ENCODE results near the gene TTC39C.
A peak's percentile ranks its signal among the peaks of the same experiment; 100 is the strongest.
"Not testable (repeated sequence)": the region's sequence is repeated elsewhere in the genome, so short reads cannot be mapped to it uniquely, and the experiment has no call there.

TTC39C gene

GRCh38 chr18:24018299-24018886, 3.8 kb downstream of the TTC39C start:
- DNase-seq = no peak

DNA sequence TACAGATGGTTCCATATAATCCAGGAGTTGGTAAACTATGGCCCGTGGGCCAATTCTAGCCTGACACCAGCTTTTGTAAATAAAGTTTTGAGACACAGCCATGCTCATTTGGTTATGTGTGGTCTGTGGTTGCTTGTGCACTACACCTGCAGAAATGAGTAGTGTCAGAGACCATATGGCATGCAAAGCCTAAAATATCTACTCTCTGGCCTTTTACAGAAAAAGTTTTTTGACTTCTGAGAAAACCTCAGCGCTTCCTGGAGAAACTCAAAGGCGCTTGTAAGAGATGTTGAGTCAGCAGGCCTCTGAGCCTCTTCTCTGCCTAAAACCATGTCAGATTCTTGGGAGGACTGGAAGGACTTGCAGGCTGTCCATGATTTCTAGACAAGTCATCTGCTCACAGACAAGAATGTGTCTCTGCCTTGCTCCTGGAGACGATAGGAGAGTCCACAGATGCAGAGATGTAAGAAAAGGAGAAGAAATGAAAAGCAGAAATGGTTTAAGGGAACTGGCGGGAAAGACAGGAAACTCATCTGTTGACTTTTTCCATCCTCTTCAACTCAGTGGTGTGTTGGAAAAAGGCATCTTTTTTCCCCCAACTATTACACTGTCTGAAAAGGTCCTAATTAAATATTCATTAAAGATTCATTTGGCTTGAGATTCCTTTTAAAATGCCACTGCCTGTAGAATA, 5.2 kb downstream of the TTC39C start:
- DNase-seq = peak; percentile 39 to 46

DNA sequence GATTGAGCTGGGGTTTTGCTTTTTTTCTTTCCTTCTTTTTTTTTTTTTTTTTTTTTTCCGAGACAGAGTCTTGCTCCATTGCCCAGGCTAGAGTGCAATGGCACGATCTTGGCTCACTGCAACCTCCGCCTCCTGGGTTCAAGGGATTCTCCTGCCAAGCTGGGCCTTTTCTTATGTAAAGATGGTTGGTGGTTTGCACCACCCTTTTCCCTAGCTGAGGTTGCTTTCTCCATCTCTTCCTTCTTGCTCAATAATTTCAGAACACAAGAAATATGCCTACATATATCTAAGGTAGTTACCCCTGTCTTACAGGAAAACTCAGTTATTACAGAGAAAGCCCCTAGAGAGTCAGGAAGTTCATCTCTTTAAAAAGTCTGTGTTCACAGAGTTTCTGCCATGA, 7.0 kb downstream of the TTC39C start:
- no peak for DNase-seq

DNA sequence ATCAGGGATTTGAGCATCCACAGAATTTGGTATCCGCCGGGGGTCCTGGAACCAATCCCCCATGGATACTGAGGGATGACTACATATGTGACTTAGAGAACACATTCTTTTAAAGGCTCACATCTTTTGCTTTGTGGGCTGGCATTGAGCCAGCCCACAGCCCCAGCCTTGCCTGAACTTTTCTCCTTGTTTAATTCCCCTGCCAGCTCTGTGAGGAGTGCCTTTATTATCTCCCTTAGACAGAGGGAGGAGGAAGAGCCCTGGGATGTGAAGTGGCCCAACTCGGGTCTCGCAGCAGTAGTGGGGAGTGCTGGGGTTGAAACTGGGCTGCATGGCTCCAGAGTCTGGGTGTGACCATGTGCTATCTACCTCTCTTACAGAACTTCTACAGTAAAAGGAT, 7.6 kb downstream of the TTC39C start:
- no peak for DNase-seq

DNA sequence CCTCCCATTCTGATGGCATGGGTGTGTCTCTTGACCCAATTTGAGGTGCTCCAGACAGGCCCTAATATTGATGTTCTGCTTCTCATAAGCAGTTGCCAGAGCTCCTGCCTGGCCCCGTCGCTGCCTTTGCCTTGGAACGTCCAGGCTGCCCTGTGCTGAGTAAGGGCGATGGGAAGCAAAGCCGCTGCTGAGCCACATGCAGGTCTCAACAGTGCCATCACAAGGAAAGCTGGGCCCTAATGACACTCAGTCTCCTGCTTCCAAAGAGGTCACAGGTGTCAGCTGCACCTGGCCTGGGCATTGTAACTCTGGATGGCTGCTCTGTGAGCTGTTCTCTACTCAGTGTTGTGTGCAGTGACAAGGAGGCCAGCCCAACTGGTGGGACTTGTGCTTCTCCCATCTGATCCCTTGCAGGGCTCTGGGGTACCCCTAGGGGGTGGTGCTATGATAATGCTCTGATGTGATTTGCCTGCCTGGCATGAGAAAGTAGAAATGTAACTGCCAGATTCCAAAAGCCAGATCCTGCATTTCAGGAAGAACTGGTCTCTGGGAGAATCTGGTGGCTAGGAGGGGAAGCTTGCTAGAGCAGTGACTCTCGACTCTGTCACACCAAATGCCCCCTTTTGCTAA, 8.7 kb downstream of the TTC39C start:
- DNase-seq = no peak

- DNase-seq = no peak
These were observed 9.9 kb downstream of the TTC39C start for GRCh38 chr18:24024425-24024824.

DNA sequence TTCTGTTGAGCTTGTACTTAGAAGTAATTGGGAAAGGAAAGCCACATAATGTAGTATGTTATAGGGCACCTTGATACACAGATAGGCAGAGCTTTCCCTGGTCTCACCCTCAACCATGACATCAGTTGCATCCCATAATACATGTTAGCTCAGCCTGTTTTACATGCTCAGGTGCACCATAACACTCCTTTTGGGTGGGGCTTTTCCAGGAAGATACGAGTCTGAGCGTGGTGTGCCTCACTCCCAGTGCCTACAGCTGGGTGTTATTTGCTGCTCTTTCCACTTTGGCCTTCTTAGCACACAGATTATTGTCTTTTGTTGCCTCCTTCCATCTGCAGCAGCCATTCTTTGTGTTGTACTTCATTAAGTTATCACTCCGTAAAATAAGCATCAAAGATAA, 11.9 kb downstream of the TTC39C start:
- no peak for DNase-seq

DNA sequence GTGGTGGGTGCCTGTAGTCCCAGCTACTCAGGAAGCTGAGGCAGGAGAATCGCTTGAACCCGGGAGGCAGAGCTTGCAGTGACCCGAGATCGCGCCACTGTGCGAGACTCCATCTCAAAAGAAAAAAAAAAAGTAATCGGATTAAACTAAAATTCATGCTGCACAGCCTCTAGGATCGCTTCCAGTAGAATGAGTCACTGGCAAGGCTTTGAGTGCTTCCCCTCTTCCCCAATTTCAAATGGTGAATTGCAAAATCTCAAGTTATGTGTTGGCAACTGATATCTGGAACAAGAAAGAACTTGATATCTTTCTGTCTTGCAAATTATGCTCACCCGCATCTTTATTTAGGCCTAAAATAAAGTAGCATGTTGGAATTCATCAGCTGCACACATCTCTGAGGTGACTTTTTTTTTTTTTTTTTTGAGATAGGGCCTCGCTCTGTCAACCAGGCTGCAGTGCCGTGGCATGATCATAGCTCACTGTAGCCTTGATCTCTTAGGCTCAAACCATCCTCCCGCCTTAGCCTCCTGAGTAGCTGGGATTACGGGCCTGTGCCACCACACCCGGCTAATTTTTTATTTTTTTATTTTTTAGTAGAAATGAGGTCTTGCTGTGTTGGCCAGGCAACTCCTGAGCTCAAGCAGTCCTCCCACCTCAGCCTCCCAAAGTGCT, 12.7 kb downstream of the TTC39C start:
- no peak for DNase-seq

- not testable (repeated sequence) for DNase-seq
These were observed 14.4 kb downstream of the TTC39C start for GRCh38 chr18:24028946-24029345.

GRCh38 chr18:24031318-24031717, 16.8 kb downstream of the TTC39C start:
- no peak for DNase-seq

DNA sequence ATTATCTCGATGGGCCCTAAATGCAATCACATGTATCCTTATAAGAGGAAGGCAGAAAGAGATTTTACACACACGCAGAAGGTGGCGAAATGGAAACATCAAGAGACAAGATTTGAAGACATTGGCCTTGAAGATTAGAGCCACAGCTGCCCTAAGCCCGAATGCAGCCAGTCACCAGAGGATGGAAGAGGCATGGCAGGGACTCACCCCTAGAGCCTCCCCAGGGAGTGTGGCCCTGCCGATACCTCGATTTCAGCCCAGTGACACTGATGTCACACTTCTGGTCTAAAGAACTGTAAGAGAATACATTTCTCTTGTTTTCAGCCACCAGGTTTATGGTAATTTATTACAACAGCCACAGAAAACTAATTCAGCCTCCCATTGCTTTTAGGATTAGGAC, 17.4 kb downstream of the TTC39C start:
- no peak for DNase-seq

- no peak for DNase-seq
These were observed 19.3 kb downstream of the TTC39C start for GRCh38 chr18:24033641-24034412.

DNA sequence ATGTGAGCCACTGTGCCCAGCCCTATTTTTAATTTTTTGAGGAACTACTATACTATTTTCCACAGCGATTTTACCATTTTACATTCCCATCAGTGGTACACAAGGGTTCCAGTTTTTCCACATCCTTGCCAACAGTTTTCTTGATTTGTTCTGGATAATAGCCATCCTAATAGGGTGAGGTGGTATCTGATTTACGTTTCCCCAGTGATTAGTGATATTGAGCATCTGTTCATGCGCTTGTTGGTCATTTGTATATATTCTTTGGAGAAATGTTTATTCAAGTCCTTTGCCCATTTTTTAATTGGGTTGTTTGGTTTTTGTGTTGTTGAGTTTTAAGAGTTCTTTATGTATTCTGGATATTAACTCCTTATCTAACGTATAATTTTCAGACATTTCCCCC, 20.8 kb downstream of the TTC39C start:
- no peak for DNase-seq

- no peak for DNase-seq
These were observed 25.1 kb downstream of the TTC39C start for GRCh38 chr18:24039671-24040070.

DNA sequence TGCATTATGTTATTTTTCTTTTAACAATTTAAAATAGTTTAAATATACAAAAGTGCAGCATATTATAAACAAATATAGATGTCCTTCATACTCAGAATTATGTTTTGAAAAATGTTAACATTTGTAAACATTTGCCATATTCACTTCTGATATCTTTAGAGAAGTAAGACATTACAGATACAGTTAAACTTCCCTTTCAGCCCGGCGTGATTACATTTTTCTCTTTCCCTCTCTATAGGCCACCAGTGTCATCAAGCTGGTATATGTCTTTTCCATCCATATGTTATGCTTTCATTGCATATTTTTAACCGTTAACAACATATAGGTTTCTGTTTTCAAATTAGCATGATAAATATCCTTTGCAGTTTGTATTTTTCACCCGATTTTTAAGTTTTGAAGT, 27.1 kb downstream of the TTC39C start:
- no peak for DNase-seq

DNA sequence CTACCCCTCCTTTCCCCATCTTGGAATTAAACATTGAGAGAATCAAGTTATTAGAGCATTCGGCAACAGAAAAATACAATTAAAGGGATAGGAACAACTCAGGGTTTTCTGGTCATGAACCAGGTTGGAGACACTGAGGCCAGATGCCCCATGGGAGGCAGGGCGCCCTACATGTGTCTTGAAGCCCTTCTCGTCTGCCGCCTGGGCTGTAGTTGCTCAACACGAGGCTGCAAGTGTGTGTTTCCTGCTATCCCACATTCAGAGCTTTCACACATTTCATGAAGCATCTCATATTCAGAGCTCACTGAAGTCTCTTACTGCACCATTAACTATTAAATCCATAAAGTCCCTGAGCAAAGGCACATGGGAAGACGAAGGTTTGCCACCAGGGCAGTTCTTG, 28.8 kb downstream of the TTC39C start:
- DNase-seq = no peak

DNA sequence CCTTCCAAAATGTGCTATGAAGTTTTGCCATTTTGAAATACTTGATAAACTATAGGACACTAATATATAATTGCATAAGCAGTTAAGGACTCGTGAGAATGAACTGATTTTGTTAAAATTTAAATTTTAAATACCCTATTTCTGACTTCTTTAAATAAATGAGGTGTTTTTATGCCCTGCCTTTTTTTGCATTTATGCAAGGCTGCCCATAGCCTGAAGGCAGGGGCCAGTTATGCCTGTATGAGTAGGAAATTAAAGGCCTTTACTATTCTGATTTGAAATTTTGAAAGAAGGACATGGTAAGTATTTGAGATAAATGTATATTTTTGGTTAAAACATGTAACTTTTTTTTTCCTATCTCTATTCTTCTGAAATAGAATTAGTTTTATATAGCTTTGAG, 33.7 kb downstream of the TTC39C start:
- no peak for DNase-seq

DNA sequence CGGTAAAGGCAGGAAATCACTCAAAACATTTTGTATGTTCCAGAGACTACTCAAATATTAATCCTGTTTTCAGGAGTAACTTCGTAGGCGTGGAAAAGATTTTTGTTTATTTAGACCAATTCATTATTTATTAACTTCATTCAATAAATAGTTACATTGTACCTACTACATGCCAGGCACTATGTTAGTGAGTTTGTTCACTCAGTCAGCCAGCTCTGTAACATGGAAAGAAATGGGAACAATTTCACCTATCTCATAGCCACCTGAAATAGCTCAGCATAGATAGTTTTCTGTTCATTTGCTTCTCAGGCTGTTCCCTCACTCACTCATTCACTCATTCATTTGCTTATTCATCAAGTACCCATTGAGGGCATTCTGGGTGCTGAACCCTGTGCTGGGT, 34.6 kb downstream of the TTC39C start:
- DNase-seq = no peak

DNA sequence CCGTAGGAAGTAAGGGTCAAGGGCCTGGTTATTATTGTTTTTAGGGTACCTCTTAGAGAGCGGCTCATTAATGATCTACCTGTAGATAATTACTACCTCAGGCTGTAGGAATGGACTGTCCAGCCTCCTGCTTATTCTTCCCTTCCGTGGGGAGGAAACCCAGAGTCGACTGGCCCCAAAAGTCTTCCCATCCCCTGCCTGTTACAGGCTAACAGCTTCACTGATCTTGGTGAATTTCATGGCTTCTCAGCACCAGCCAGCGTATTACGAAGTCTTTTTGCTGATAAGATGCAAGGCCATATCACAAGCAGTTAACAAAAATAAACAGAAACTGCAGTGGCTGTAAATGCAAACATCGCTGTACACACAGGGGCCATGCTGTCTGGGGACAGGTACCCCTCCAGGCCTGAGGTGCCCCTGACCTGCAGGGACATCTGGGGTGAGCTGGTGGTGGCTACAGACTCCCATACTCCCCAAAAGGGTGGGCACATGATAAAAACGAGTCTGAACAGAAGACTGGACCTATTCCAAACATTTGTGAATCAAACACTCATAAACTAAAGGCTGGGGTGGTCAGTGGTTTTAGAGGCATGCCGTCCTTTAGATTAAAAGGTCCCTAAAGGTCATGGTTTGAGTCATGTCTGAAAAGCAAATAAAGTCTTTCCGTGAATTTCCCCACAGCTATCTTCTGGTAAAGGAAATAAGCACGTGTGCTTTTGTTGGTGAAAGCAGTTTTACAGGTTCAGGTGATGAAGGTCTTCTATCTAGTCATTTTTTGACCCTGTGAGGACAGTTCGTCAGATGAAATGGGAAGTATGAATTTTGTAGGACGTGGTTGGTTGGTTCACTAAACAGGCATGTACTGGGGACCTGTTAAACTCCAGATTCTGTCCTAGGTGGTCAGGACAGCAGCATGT, 36.7 kb downstream of the TTC39C start:
- no peak for DNase-seq

GRCh38 chr18:24052053-24052452, 37.5 kb downstream of the TTC39C start:
- no peak for DNase-seq

GRCh38 chr18:24053211-24053610, 38.7 kb downstream of the TTC39C start:
- no peak for DNase-seq

DNA sequence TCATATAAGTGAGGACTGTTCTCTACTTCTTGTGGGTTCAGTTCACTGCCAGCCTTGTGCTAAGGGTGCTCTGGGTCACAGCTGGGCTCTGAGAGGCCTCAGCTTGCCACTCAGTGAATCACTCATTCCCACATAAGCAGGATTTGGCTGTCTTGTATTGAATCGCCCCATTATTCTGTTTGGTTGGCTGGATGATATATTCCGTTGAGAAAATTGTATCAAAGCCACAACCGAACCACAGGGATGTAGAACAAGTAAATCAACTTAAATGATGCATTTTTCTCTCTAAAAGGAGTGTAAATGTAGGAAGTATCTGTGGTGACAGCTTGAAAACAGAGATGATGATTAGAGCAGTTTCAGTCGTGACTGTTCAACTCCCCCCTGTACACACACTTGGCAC, 39.6 kb downstream of the TTC39C start:
- peak in 1 of 2 donors; percentile 27 for DNase-seq

Measured in stimulated activated CD4-positive, alpha-beta T cell treated with anti-CD3 and anti-CD28 coated beads, Interleukin-2, amount 100 ng/mL, for 48 hours (primary cell).